Heart left ventricle (tissue), 16 donors: ENCODE measurements around the gene LAPTM5. TPM values are rescaled to one million over a fixed set of nuclear protein-coding genes. Genes with fewer than 3 reads are reported as not detected.

Experiments
- ATAC-seq, 4 donors: fragments of 200-7000 bp; cut with Tn5 transposase; one replicate each; pipeline ENCODE4 v1.9.1; 2020 to 2022; ENCODE audit warnings: moderate library complexity in 4 of 4, mild to moderate bottlenecking in 3 of 4, moderate number of reproducible peaks in 1 of 4
- DNase-seq, 5 donors: peaks; one replicate each; pipeline ENCODE4 v3.0.0-alpha.2; 2020
- H3K27ac ChIP-seq, 12 donors: fragments of 200-600 bp; sonication (generic) in 4 of 12; one replicate each; pipeline versions ENCODE4 v1.5.0 to v1.8.0; 2016 to 2022; ENCODE audit warnings: mild to moderate bottlenecking in 2 of 12
- H3K27me3 ChIP-seq, 9 donors: fragments of 200-600 bp; sonication (generic) in 2 of 9; one replicate each; pipeline versions ENCODE4 v1.5.1 to v1.8.0; 2016 to 2022; ENCODE audit warnings: mild to moderate bottlenecking in 3 of 9
- H3K36me3 ChIP-seq, 9 donors: fragments of 200-600 bp; sonication (generic) in 2 of 9; one replicate each; pipeline versions ENCODE4 v1.5.0 to v1.8.0; 2018 to 2022; ENCODE audit warnings: mild to moderate bottlenecking in 2 of 9
- H3K4me1 ChIP-seq, 12 donors: fragments of 200-600 bp; sonication (generic) in 4 of 12; one replicate each; pipeline versions ENCODE4 v1.5.0 to v1.8.0; 2016 to 2022; ENCODE audit warnings: mild to moderate bottlenecking in 3 of 12
- H3K4me3 ChIP-seq, 12 donors: fragments of 200-600 bp; sonication (generic) in 4 of 12; one replicate each; pipeline versions ENCODE4 v1.5.0 to v1.8.0; 2017 to 2022; ENCODE audit warnings: mild to moderate bottlenecking in 9 of 12, moderate library complexity in 4 of 12
- H3K9me3 ChIP-seq, 12 donors: fragments of 200-600 bp; sonication (generic) in 4 of 12; one replicate each; pipeline versions ENCODE4 v1.5.0 to v1.8.0; 2016 to 2022; ENCODE audit warnings: mild to moderate bottlenecking in 1 of 12
- CTCF ChIP-seq, 12 donors: fragments of 200-600 bp; sonication (generic) in 4 of 12; IDR thresholded peaks; one replicate each; pipeline versions ENCODE4 v1.5.0 to v1.8.0; 2018 to 2022; ENCODE audit warnings: antibody characterized with exemption in 12 of 12, mild to moderate bottlenecking in 5 of 12
- POLR2A ChIP-seq, 2 donors: fragments of 450-650 bp; IDR thresholded peaks; one replicate each; pipeline ENCODE4 v1.6.1; 2017; ENCODE audit warnings: antibody characterized with exemption in 2 of 2, mild to moderate bottlenecking in 2 of 2, moderate library complexity in 2 of 2
- WGBS, 4 donors: extraction: QIAGEN DNeasy Blood & Tissue Kit in 2 of 4; methylation state at CpG; one replicate each; pipeline versions ENCODE4 v1.1.5 to v1.1.7; 2013 to 2018; 5-methylcytosine and 5-hydroxymethylcytosine counted together
- intact Hi-C, 10 donors: fragments of 100-400 bp; cut with DNase I; formaldehyde crosslinking; loops; one replicate each; pipeline versions ENCODE4 v1.11.1 to v1.14.2; 2022
- polyA plus RNA-seq, 2 donors: library from polyadenylated mRNA; stranded (reverse); fragments of 200-250 nt; gene quantifications; one replicate each; pipeline ENCODE4 v1.2.3, GENCODE V29; 2013
- total RNA-seq, 9 donors: library from RNA; depleted of rRNA in 2 of 9; stranded (reverse); fragments of >200 nt in 2 of 9; fragmentation: NEBNext Ultra II Directional in 3 of 9; extraction: Animal tissue kit (Norgen Biotek cat#: 25700) in 3 of 9; gene quantifications; one replicate each; pipeline versions ENCODE4 v1.1.0 to v1.2.4, GENCODE V29; 2016 to 2023
- donor health status: ischemic (EF 13 %, LVEDD 7.1; RV severe dilation, severe dysfunction).
- donor health status: healthy with polysubstance abuse.
- donor health status: DM: no; HTN: yes; CAD: no.
- donor health status: DM: no; HTN: no; CAD: no.
- donor health status: ischemic (EF 25% LVEDD 6.9; RV normal size, moderate dysfunction).
- donor health status: ischemic (EF 25% LVEDD 5.7; RV mildly dilated, moderate dysfunction).
- donor health status: healthy.
- donor health status: DM: yes; HTN: yes; CAD: no.
- donor health status: ischemic (EF 35%, LVEDD 5.7; RV mildly dilated, moderate dysfunction).
- donor health status: nonischemic (EF 11% LVEDD 7.7; RV severe dilation, severe dysfunction).
- donor health status: DM: yes; HTN: yes; CAD: no.
- donor health status: PGD.
- donor health status: ischemic (EF 29% LVEDD 5.4; RV normal size, mild dysfunction).
- donor health status: nonischemic (EF 23%, LVEDD 6.1; RV moderate dilation, normal function).

LAPTM5 gene
- total and polyA plus RNA-seq, 11 donors: 6.9 to 260 (median 14.3) TPM

GRCh38 chr1:30762152-30762929 lies 4.8 kb upstream of the LAPTM5 start:
- intact Hi-C loops: no loop called here
- Histone ChIP-seq H3K4me3 (no peak overlapping the region), H3K27ac (peak overlapping the region in 1 of 12 donors; percentile 0), H3K4me1 (peaks cover 0 to 56% (median 8%) of the 10 kb centered on the region in 12 donors), H3K9me3 (no peaks in the 10 kb centered on the region), H3K27me3 (no peaks in the 10 kb centered on the region), H3K36me3 (no peaks in the 10 kb centered on the region)
- ATAC-seq (no peak), DNase-seq (no peak)
- 78 to 93% (median 83%) methylated on average over 5 to 6 of the region's 6 CpGs for WGBS, 4 donors
- TF ChIP-seq POLR2A (IDR thresholded peaks at IDR 0.05): no peak
- no peak for TF ChIP-seq CTCF (IDR thresholded peaks at IDR 0.05)

- Histone ChIP-seq H3K27me3 (no peaks in the 10 kb centered on the region), H3K27ac (peak overlapping the region in 2 of 12 donors; percentile 0 to 10), H3K36me3 (no peaks in the 10 kb centered on the region), H3K4me3 (no peak overlapping the region), H3K4me1 (peaks cover 0 to 59% (median 15%) of the 10 kb centered on the region in 12 donors), H3K9me3 (no peaks in the 10 kb centered on the region)
- intact Hi-C loops: no loop called here
- no peak for TF ChIP-seq POLR2A (IDR thresholded peaks at IDR 0.05)
- no peak for TF ChIP-seq CTCF (IDR thresholded peaks at IDR 0.05)
- no peak for DNase-seq
- no peak for ATAC-seq
- WGBS, 4 donors: 50 to 69% (median 60%) methylated on average over 9 to 11 of the region's 11 CpGs
Observed at GRCh38 chr1:30761381-30762151, 4.0 kb upstream of the LAPTM5 start.

- 76 to 85% (median 84%) methylated on average over 18 of the region's 18 CpGs for WGBS, 4 donors
- ATAC-seq (no peak), DNase-seq (no peak)
- Histone ChIP-seq H3K9me3 (no peaks in the 10 kb centered on the region), H3K4me1 (peaks cover 0 to 67% (median 16%) of the 10 kb centered on the region in 12 donors), H3K27me3 (no peaks in the 10 kb centered on the region), H3K27ac (peak overlapping the region in 1 of 12 donors; percentile 10), H3K4me3 (no peak overlapping the region), H3K36me3 (peaks cover 0 to 5% (median 0%) of the 10 kb centered on the region in 9 donors)
- no peak for TF ChIP-seq POLR2A (IDR thresholded peaks at IDR 0.05)
- no peak for TF ChIP-seq CTCF (IDR thresholded peaks at IDR 0.05)
- intact Hi-C loops: no loop called here
Observed at GRCh38 chr1:30760596-30761324, 3.2 kb upstream of the LAPTM5 start.
